ENCODE measurements around the gene C1orf56.

DNA sequence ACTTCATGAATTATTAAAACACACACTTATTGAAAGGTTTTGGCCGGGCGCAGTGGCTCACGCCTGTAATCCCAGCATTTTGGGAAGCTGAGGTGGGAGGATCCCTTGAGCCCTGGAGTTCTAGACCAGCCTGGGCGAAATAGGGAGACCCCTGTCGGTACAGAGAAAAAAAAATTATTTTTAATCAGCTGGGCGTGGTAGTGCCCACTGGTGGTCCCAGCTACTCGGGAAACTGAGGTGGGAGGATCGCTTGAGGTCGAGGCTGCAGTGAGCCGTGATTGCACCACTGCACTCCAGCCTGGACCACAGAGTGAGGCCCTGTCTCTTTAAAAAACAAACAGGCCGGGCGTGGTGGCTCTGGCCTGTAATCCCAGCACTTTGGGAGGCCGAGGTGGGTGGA, 24.7 kb downstream of the C1orf56 start:
- TF ChIP-seq, protein P1, sequence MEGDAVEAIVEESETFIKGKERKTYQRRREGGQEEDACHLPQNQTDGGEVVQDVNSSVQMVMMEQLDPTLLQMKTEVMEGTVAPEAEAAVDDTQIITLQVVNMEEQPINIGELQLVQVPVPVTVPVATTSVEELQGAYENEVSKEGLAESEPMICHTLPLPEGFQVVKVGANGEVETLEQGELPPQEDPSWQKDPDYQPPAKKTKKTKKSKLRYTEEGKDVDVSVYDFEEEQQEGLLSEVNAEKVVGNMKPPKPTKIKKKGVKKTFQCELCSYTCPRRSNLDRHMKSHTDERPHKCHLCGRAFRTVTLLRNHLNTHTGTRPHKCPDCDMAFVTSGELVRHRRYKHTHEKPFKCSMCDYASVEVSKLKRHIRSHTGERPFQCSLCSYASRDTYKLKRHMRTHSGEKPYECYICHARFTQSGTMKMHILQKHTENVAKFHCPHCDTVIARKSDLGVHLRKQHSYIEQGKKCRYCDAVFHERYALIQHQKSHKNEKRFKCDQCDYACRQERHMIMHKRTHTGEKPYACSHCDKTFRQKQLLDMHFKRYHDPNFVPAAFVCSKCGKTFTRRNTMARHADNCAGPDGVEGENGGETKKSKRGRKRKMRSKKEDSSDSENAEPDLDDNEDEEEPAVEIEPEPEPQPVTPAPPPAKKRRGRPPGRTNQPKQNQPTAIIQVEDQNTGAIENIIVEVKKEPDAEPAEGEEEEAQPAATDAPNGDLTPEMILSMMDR (IDR thresholded peaks at IDR 0.05; ENCODE audit: extremely low read depth in 1 of 2, insufficient read depth in 1 of 2, low read depth in 1 of 2, low read length in 2 of 2) = no peak
- TF ChIP-seq MYC (IDR thresholded peaks at IDR 0.05; ENCODE audit: low read depth, low read length) = no peak

Measured in endothelial cell of umbilical vein (primary cell).